Measurements from ENCODE around the gene SPSB2.

- no peak for TF ChIP-seq CTCF (conservative IDR thresholded peaks at IDR 0.05; ENCODE audit: low read depth, low read length)
- no peak for TF ChIP-seq EZH2 (IDR thresholded peaks at IDR 0.05; ENCODE audit: low read length, unreplicated experiment)
- no peak for TF ChIP-seq EZH2phosphoT487 (IDR thresholded peaks at IDR 0.05; ENCODE audit: borderline replicate concordance, low read length)
Measured at GRCh38 chr12:6867413-6868210, 5.5 kb downstream of the SPSB2 start, which contains the start of gene TPI1.

Data from PC-3 (cell line).